Ovary (tissue), 3 donors: ENCODE results near the gene DHRS4L2.

Source experiments
- CTCF ChIP-seq, 3 donors: fragments of 450-650 bp in 2 of 3; fragments of 200-600 bp in 1 of 3; IDR thresholded peaks; one replicate each; pipeline versions ENCODE4 v1.5.1 to v1.8.0; 2016 to 2022; ENCODE audit warnings: antibody characterized with exemption in 3 of 3, mild to moderate bottlenecking in 1 of 3
- POLR2A ChIP-seq: fragments of 450-650 bp; IDR thresholded peaks from one replicate; pipeline ENCODE4 v1.6.1; 2017; ENCODE audit warnings: antibody characterized with exemption, mild to moderate bottlenecking, moderate library complexity
- donor health status: DM: no; HTN: no; CAD: no.

GRCh38 chr14:23953464-23954278, 35.1 kb upstream of the DHRS4L2 start, which contains the start of gene DHRS4:
- peak; percentile 82 to 90 (median 87) for TF ChIP-seq CTCF (IDR thresholded peaks at IDR 0.05)
- TF ChIP-seq POLR2A, result peak; percentile 39
